ENCODE results near the gene VKORC1. TPM values are rescaled to one million over a fixed set of nuclear protein-coding genes. Genes with fewer than 3 reads are reported as not detected.

Gene VKORC1
- total RNA-seq, 1 donor from 2014 or later, result 32.6 TPM

DNA sequence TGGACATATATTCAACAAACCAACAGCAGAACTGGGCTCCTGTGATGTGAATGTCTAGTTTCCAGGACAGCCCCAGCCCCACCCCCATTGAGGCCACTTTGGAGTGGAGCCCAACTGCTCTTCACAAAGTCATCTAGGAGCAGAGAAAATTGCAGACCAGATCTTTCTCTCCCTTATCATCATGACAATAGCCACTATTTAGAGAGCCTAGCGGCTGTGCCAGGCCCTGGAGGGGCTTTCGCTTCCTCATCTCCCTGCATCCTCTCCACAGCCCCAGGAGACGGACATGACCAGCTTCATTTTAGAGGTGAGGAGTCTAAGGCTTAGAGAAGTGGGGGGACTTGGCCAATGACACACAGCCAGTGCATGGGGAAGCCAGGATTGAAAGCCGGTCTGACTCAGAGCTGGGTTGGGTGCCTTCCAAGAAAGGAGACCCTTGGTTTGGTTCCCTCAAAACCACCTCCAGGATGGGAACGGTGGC is 39.5 kb upstream of the VKORC1 start:
- peak; percentile 61 for DNase-seq (ENCODE audit: low read depth)
- FAIRE-seq, result no peak
- no peak for TF ChIP-seq CTCF (IDR thresholded peaks at IDR 0.05; ENCODE audit: insufficient read depth, low read length, severe bottlenecking)
- Histone ChIP-seq H3K27me3 (ENCODE audit: control insufficient read depth, insufficient read depth, low read length) (no peaks in the 10 kb centered on the region), H3K36me3 (ENCODE audit: control insufficient read depth, insufficient read depth, low read length) (peaks cover 18% of the 10 kb centered on the region), H3K4me3 (ENCODE audit: low read depth, low read length) (peak overlapping the region; percentile 79)

DNA sequence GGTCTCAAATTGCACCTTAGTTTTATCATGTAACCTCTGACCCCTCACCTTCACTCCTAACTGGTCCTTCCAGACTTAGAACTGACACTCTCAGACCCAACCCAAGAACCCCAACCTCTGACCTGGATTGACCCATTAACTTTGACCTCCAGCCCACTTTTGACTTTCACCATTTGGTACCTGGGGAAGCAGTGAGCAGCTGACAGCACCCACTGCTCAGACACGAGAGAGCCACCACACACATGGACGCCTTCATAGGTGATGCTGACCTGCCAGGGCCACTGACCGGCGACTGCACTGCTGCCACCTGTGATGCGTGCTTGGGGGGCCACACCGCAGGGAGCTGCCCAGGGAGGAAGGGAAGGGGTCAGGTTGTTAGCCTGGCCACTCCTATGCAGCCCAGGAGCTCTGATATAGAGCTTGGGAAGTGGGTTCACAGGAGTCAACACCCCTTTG is 38.5 kb upstream of the VKORC1 start:
- no peak for TF ChIP-seq CTCF (IDR thresholded peaks at IDR 0.05; ENCODE audit: insufficient read depth, low read length, severe bottlenecking)
- Histone ChIP-seq H3K4me3 (ENCODE audit: low read depth, low read length) (no peak overlapping the region), H3K36me3 (ENCODE audit: control insufficient read depth, insufficient read depth, low read length) (peaks cover 18% of the 10 kb centered on the region), H3K27me3 (ENCODE audit: control insufficient read depth, insufficient read depth, low read length) (no peaks in the 10 kb centered on the region)
- no peak for DNase-seq (ENCODE audit: low read depth)
- FAIRE-seq, result no peak

DNA sequence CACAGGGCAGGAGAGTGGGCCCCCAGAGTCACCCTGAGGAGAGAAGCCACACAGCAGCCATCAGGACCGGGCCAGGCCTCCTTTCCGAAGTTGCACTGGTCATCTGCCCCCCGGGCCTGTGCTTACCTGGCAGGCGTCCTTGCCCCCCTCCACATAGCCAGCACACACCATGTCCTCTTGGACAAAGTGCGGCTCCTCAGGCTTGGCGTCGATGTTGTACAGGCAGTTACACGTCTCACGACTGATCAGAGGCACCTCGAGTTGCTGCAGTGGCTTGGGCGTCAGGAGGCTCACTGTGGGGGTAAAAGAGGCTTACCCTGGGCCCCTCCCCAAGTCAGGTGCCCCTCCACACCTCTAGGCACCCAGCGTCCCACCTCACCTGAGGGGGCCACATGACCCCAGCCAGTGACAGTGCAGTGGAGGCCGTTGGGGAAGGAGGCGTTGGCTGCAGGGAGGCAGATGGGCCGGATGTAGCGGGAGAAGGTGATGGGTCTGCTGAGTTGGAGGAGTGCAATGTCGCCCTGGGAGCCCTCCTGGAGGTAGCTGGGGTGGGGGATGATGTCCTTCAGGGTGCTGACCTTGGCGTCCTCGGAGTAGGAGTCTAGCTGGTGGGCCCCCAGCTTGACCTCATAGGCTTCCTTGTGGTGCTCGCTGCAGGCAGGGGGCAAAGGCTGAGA is 37.8 kb upstream of the VKORC1 start:
- Histone ChIP-seq H3K36me3 (ENCODE audit: control insufficient read depth, insufficient read depth, low read length) (peaks cover 18% of the 10 kb centered on the region), H3K4me3 (ENCODE audit: low read depth, low read length) (no peak overlapping the region), H3K27me3 (ENCODE audit: control insufficient read depth, insufficient read depth, low read length) (no peaks in the 10 kb centered on the region)
- no peak for TF ChIP-seq CTCF (IDR thresholded peaks at IDR 0.05; ENCODE audit: insufficient read depth, low read length, severe bottlenecking)
- DNase-seq (ENCODE audit: low read depth), result no peak
- no peak for FAIRE-seq

- DNase-seq (ENCODE audit: low read depth) (peak; percentile 51), FAIRE-seq (no peak)
- Histone ChIP-seq H3K36me3 (ENCODE audit: control insufficient read depth, insufficient read depth, low read length) (peaks cover 18% of the 10 kb centered on the region), H3K4me3 (ENCODE audit: low read depth, low read length) (no peak overlapping the region), H3K27me3 (ENCODE audit: control insufficient read depth, insufficient read depth, low read length) (no peaks in the 10 kb centered on the region)
- TF ChIP-seq CTCF (IDR thresholded peaks at IDR 0.05; ENCODE audit: insufficient read depth, low read length, severe bottlenecking), result no peak
Measured at GRCh38 chr16:31131841-31132271, 37.3 kb upstream of the VKORC1 start.

DNA sequence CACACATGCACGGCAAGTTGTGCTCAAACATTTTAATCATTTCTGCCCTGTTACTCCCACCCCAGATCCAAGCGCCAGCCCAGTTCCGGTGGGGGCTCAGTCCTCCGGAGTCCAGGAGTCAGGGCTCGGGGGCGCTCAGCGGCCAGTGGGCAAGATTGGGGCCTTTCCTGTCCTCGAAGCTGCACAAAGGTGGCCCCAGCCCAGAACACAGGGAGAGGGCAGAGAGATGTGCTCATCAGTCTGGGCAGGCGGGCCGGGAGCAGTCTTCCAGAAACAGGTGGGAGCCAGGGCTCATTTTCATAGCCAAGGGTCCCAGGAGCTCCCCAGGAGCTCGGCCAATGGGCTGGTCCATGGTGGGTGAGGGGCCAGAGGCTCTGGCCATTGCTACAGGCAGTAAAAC is 36.8 kb upstream of the VKORC1 start:
- FAIRE-seq, result no peak

More for the DNA sequence above, 36.8 kb upstream of the VKORC1 start:
- no peak for TF ChIP-seq CTCF (IDR thresholded peaks at IDR 0.05; ENCODE audit: insufficient read depth, low read length, severe bottlenecking)
- Histone ChIP-seq H3K4me3 (ENCODE audit: low read depth, low read length) (no peak overlapping the region), H3K27me3 (ENCODE audit: control insufficient read depth, insufficient read depth, low read length) (no peaks in the 10 kb centered on the region), H3K36me3 (ENCODE audit: control insufficient read depth, insufficient read depth, low read length) (peaks cover 18% of the 10 kb centered on the region)
- DNase-seq (ENCODE audit: low read depth), result no peak
